Amniotic stem cell (primary cell): ENCODE measurements around the gene AGL.
"Not testable (repeated sequence)": the region's sequence is repeated elsewhere in the genome, so short reads cannot be mapped to it uniquely, and the experiment has no call there.

Experiments used
- DNase-seq: peaks from one replicate; lab custom pipeline; 2025; lab: John Stamatoyannopoulos, UW

AGL gene

GRCh38 chr1:99849744-99850458, at the start of gene AGL:
Gene AGL, plus strand, starts transcription at chr1:99850361. Its CDS starts 682 bp downstream, at chr1:99851043.
- DNase-seq = peak; percentile 54

- DNase-seq = no peak
Measured at GRCh38 chr1:99801584-99801983, 48.6 kb upstream of the AGL start.

GRCh38 chr1:99806882-99807281, 43.3 kb upstream of the AGL start:
- no peak for DNase-seq

GRCh38 chr1:99808391-99809115, 41.6 kb upstream of the AGL start:
- DNase-seq = peak; percentile 86

GRCh38 chr1:99811075-99811474, 39.1 kb upstream of the AGL start:
- no peak for DNase-seq

GRCh38 chr1:99811747-99812146, 38.4 kb upstream of the AGL start:
- no peak for DNase-seq

- DNase-seq = no peak
Measured at GRCh38 chr1:99814373-99814900, 35.7 kb upstream of the AGL start.

- no peak for DNase-seq
Measured at GRCh38 chr1:99816656-99817055, 33.5 kb upstream of the AGL start.

GRCh38 chr1:99818063-99818699, 32.0 kb upstream of the AGL start:
- DNase-seq = no peak

GRCh38 chr1:99820546-99820945, 29.6 kb upstream of the AGL start:
- DNase-seq = no peak

GRCh38 chr1:99825098-99825497, 25.1 kb upstream of the AGL start:
- no peak for DNase-seq

- no peak for DNase-seq
Measured at GRCh38 chr1:99825702-99826101, 24.5 kb upstream of the AGL start.

- DNase-seq = no peak
Measured at GRCh38 chr1:99827970-99828369, 22.2 kb upstream of the AGL start.

- DNase-seq = no peak
Measured at GRCh38 chr1:99829269-99829668, 20.9 kb upstream of the AGL start.

- not testable (repeated sequence) for DNase-seq
Measured at GRCh38 chr1:99833911-99834310, 16.2 kb upstream of the AGL start.

GRCh38 chr1:99836171-99837103, 13.7 kb upstream of the AGL start:
- DNase-seq = not testable (repeated sequence)

- DNase-seq = not testable (repeated sequence)
Measured at GRCh38 chr1:99840353-99840752, 9.8 kb upstream of the AGL start.

GRCh38 chr1:99843760-99844159, 6.4 kb upstream of the AGL start:
- no peak for DNase-seq

- DNase-seq = not testable (repeated sequence)
Measured at GRCh38 chr1:99845201-99845600, 5.0 kb upstream of the AGL start.

GRCh38 chr1:99849413-99849743, 783 bp upstream of the AGL start:
- DNase-seq = no peak

- DNase-seq = no peak
Measured at GRCh38 chr1:99850459-99851291, 514 bp downstream of the AGL start.
